GM12878 (cell line): ENCODE data around the gene UBE2D1. TPM values are rescaled to one million over a fixed set of nuclear protein-coding genes. Genes with fewer than 3 reads are reported as not detected.

ENCODE experiments used
- ATAC-seq: fragments of 200-7000 bp; cut with Tn5 transposase; 3 replicates; pipeline ENCODE4 v1.9.1; 2020; ENCODE audit warnings: mild to moderate bottlenecking, moderate library complexity
- BruUV-seq: library from RNA; stranded (reverse); fragments of 400-500 nt; replicated peaks from 2 replicates; lab custom pipeline; 2021; lab: Mats Ljungman, UMichigan
- CTCF ChIA-PET: fragments of 300-600 bp; sonication (Branson Sonifier 250); formaldehyde crosslinking; extraction: SDS; loops from one replicate; lab custom pipeline; 2021; ENCODE audit warnings: inconsistent platforms; lab: Yijun Ruan, JAX
- POLR2A ChIA-PET: fragments of 350-600 bp; formaldehyde crosslinking; extraction: SDS; loops from one replicate; lab custom pipeline; 2021; ENCODE audit warnings: inconsistent platforms; lab: Charles Lee
- RAD21 ChIA-PET: fragments of 300-600 bp; sonication (Branson Sonifier 250); formaldehyde crosslinking; loops from one replicate; lab custom pipeline; 2023; ENCODE audit warnings: antibody characterized with exemption; ENCODE audit not compliant: unreplicated experiment; lab: Charles Lee
- SMC1A ChIA-PET: fragments of 300-600 bp; sonication (Branson Sonifier 250); formaldehyde crosslinking; loops from one replicate; lab custom pipeline; 2023; ENCODE audit not compliant: unreplicated experiment, uncharacterized antibody; lab: Charles Lee
- DNase-seq: peaks from one replicate; pipeline ENCODE4 v3.0.0-alpha.2; 2011; ENCODE audit warnings: low read depth, low spot score
- FAIRE-seq: peaks from 3 replicates; lab custom pipeline; 2011; peaks lifted over from hg19 to GRCh38; lab: Jason Lieb, UNC
- H2AFZ ChIP-seq: 2 replicates; pipeline ENCODE4 v1.6.0; 2011; ENCODE audit warnings: low read depth, low read length, control low read depth; ENCODE audit not compliant: control insufficient read depth
- H3K27ac ChIP-seq: 2 replicates; pipeline ENCODE4 v1.5.1; 2011; ENCODE audit warnings: control low read depth; ENCODE audit not compliant: control insufficient read depth, insufficient read depth
- H3K27me3 ChIP-seq, 2 experiments: replicated peaks in 1 of 2; 2 replicates each; pipeline versions ENCODE4 v1.6.0 to v1.6.1; 2011; ENCODE audit warnings: low read length in 1 of 2; ENCODE audit not compliant: control insufficient read depth in 2 of 2, insufficient read depth in 2 of 2
- H3K36me3 ChIP-seq, 2 experiments: 2 replicates each; pipeline ENCODE4 v1.5.1; 2011; ENCODE audit warnings: low read length in 1 of 2; ENCODE audit not compliant: control insufficient read depth in 2 of 2, insufficient read depth in 2 of 2
- H3K4me1 ChIP-seq: 2 replicates; pipeline ENCODE4 v1.6.1; 2011; ENCODE audit warnings: mild to moderate bottlenecking, low read length, moderate library complexity, mixed read lengths; ENCODE audit not compliant: control insufficient read depth, insufficient read depth
- H3K4me2 ChIP-seq: 2 replicates; pipeline ENCODE4 v1.6.0; 2011; ENCODE audit warnings: control low read depth; ENCODE audit not compliant: control insufficient read depth, insufficient read depth
- H3K4me3 ChIP-seq: fragments of 200-600 bp; sonication (generic); 2 replicates; pipeline ENCODE4 v1.5.1; 2016
- H3K79me2 ChIP-seq: 2 replicates; pipeline ENCODE4 v1.6.0; 2011; ENCODE audit warnings: low read length; ENCODE audit not compliant: control insufficient read depth, insufficient read depth
- H3K9ac ChIP-seq: 2 replicates; pipeline ENCODE4 v1.8.0; 2011; ENCODE audit warnings: low read length, control low read depth, mixed read lengths; ENCODE audit not compliant: control insufficient read depth, insufficient read depth
- H3K9me3 ChIP-seq: replicated peaks from 3 replicates; pipeline ENCODE4 v1.5.1; 2011; ENCODE audit warnings: mild to moderate bottlenecking, low read length; ENCODE audit not compliant: control insufficient read depth, insufficient read depth
- H4K20me1 ChIP-seq: 2 replicates; pipeline ENCODE4 v1.6.0; 2011; ENCODE audit not compliant: control insufficient read depth, insufficient read depth
- ATF3 ChIP-seq: IDR thresholded peaks from 2 replicates; pipeline ENCODE4 v1.6.1; 2011; ENCODE audit warnings: low read depth, mild to moderate bottlenecking, low read length, moderate library complexity, borderline replicate concordance; ENCODE audit errors: extremely low read depth
- ATF7 ChIP-seq: fragments of 450-650 bp; IDR thresholded peaks from 2 replicates; pipeline ENCODE4 v1.6.1; 2016; ENCODE audit warnings: low read depth, mild to moderate bottlenecking
- CBX3 ChIP-seq: fragments of 200-600 bp; sonication (generic); IDR thresholded peaks from 2 replicates; pipeline ENCODE4 v1.6.1; 2016; ENCODE audit warnings: low read depth, borderline replicate concordance
- E2F8 ChIP-seq: fragments of 450-650 bp; IDR thresholded peaks from 2 replicates; pipeline ENCODE4 v1.6.1; 2018; ENCODE audit warnings: mild to moderate bottlenecking, low read depth, moderate library complexity; ENCODE audit not compliant: partially characterized antibody
- HCFC1 ChIP-seq: fragments of 150-350 bp; IDR thresholded peaks from 2 replicates; pipeline ENCODE4 v1.6.1; 2014; ENCODE audit warnings: low read length
- IKZF1 ChIP-seq: fragments of 450-650 bp; conservative IDR thresholded peaks from 2 replicates; pipeline ENCODE4 v1.6.1; 2017; ENCODE audit warnings: antibody characterized with exemption, mild to moderate bottlenecking
- IKZF2 ChIP-seq, 2 experiments: fragments of 450-650 bp; IDR thresholded peaks; 2 replicates each; pipeline ENCODE4 v1.6.1; 2017; ENCODE audit warnings: mild to moderate bottlenecking in 2 of 2, moderate library complexity in 2 of 2
- KAT2A ChIP-seq: conservative IDR thresholded peaks from 2 replicates; pipeline ENCODE4 v1.6.1; 2011; ENCODE audit warnings: low read depth, low read length; ENCODE audit not compliant: control insufficient read depth
- POLR2AphosphoS5 ChIP-seq: IDR thresholded peaks from 2 replicates; pipeline ENCODE4 v1.6.1; 2011; ENCODE audit warnings: mild to moderate bottlenecking, low read length, inconsistent platforms
- RFX5 ChIP-seq: IDR thresholded peaks from 2 replicates; pipeline ENCODE4 v1.6.1; 2011; ENCODE audit warnings: low read depth, low read length, improper control_type of control experiment
- RUNX3 ChIP-seq: IDR thresholded peaks from 2 replicates; pipeline ENCODE4 v1.6.1; 2012; ENCODE audit warnings: low read length, inconsistent platforms
- WRNIP1 ChIP-seq: IDR thresholded peaks from 2 replicates; pipeline ENCODE4 v1.6.1; 2011; ENCODE audit warnings: low read depth, low read length, improper control_type of control experiment, borderline replicate concordance
- ZNF207 ChIP-seq: fragments of 450-650 bp; IDR thresholded peaks from 2 replicates; pipeline ENCODE4 v1.6.1; 2014; ENCODE audit warnings: antibody characterized with exemption, mild to moderate bottlenecking, borderline replicate concordance
- WGBS: methylation state at CpG from one replicate; pipeline ENCODE4 v1.1.6; 2016; ENCODE audit warnings: low lambda C conversion rate; ENCODE audit not compliant: insufficient replicate concordance, insufficient coverage; ENCODE audit errors: missing lambda C conversion rate; 5-methylcytosine and 5-hydroxymethylcytosine counted together
- in situ Hi-C: fragments of 300-500 bp; cut with MboI; formaldehyde crosslinking; loops from 9 replicates; pipeline ENCODE4 v1.14.3; 2018; ENCODE audit warnings: mixed read lengths
- intact Hi-C: fragments of 100-400 bp; cut with micrococcal nuclease; formaldehyde crosslinking; loops from one replicate; pipeline ENCODE4 v1.14.2; 2022; ENCODE audit not compliant: unreplicated experiment
- polyA plus RNA-seq, 11 experiments: library from polyadenylated mRNA; depleted of rRNA in 4 of 11; unstranded in 6 of 11; stranded (reverse) in 5 of 11; fragments of >200 nt; fragmentation: Nextera tagmentation in 4 of 11; fragmentation: Illumina TruSeq in 1 of 11; extraction: Ambion mirVana in 4 of 11; extraction: Trizol in 1 of 11; gene quantifications; 1 replicate in 1 of 11; 2 replicates in 10 of 11; pipeline versions ENCODE4 v1.2.1 to v1.2.3, GENCODE V29; 2011 to 2016; ENCODE audit warnings: inconsistent platforms in 2 of 11, missing spikeins in 2 of 11, low read depth in 1 of 11
- total RNA-seq, 4 experiments: library from RNA; depleted of rRNA in 3 of 4; stranded (reverse); fragments of >200 nt in 3 of 4; fragmentation: Illumina TruSeq in 1 of 4; extraction: Trizol in 1 of 4; gene quantifications; 2 replicates each; pipeline versions ENCODE4 v1.2.1 to v1.2.3, GENCODE V29; 2013 to 2021

UBE2D1 gene
- total and polyA plus RNA-seq, 10 of the 15 experiments (the other 5 are each of a cell fraction or from before 2014, with no cell fraction given) = 6.1 to 32.0 (median 15.5) TPM

- Histone ChIP-seq H4K20me1 (no peaks in the 10 kb centered on the region), H3K79me2 (no peaks in the 10 kb centered on the region), H3K27me3 (no peaks in the 10 kb centered on the region), H3K9ac (no peak overlapping the region), H3K9me3 (no peaks in the 10 kb centered on the region), H3K27ac (no peak overlapping the region), H3K4me1 (peaks cover 4% of the 10 kb centered on the region; the same call in 1 of the 2 replicates), H3K4me3 (no peak overlapping the region), H2AFZ (no peak overlapping the region), H3K4me2 (peak overlapping the region; percentile 34; the same call in 1 of the 2 replicates), H3K36me3 (no peaks in the 10 kb centered on the region)
- ChIA-PET RAD21 (interaction anchor here (1.1 to 1.4 kb wide), 2 partner anchors 19 kb away, joined by 3 to 4 read pairs; no protein-coding TSS in a partner anchor), CTCF (interaction anchor here (1.0 to 1.7 kb wide), 4 partner anchors 11 to 62 kb away, joined by 3 to 7 read pairs (median 4); no protein-coding TSS in a partner anchor), POLR2A (interaction anchor here (1.3 to 1.7 kb wide), 2 partner anchors 19 to 54 kb away, joined by 4 to 6 read pairs; partner anchors contain the start of gene CISD1), SMC1A (interaction anchor here (1.1 to 1.3 kb wide), 2 partner anchors 20 to 23 kb away, joined by 3 to 5 read pairs; no protein-coding TSS in a partner anchor)
- FAIRE-seq = no peak
- ATAC-seq = peak; percentile 36
- BruUV-seq = no TSS peak
- intact Hi-C loops (no loop called here), in situ Hi-C loops (no loop called here)
- WGBS = 0% methylated on average over 1 of the region's 1 CpG
- TF ChIP-seq CBX3 (no peak), IKZF2 (IDR thresholded peaks at IDR 0.05) (0 out of 4 replicates have a peak, but pooled peaks of 1 of the 2 experiments have one; percentile 31), IKZF1 (peak; percentile 52)
- no peak for DNase-seq
These were observed 12.0 kb upstream of the UBE2D1 start for GRCh38 chr10:58322835-58323209.

DNA sequence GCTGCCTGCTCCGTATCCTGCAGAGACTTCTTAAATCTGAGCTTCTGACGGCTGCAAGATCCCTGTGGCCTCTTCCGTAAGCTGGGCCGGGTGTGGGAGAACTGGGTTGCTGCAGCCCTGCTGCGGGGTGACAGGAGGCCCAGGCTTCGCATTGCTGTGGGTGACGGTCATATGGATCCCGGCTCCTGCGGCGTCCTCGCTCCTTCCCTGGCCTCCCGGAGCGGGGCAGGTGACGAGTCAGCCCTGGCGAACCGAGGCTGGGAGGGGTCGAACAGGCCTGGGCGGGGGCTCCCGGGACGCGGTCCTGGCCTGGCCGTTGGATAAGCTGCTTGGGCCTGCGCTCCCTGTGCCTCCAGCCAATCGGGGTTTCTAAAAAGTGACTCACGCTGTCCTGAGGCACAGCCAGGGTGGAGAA lies 7.8 kb upstream of the UBE2D1 start:
- H3K27me3 ChIP-seq = peaks cover 0 to 3% of the 10 kb centered on the region in 2 experiments; a peak in 1 of 4 replicates
- H4K20me1 ChIP-seq = no peaks in the 10 kb centered on the region
- no peak overlapping the region for H3K4me2 ChIP-seq
- ChIA-PET CTCF (interaction anchor here (1.6 kb wide), 1 partner anchor 27 kb away, joined by 4 read pairs; no protein-coding TSS in a partner anchor), SMC1A (no interaction called here), RAD21 (interaction anchor here (1.0 kb wide), 1 partner anchor 36 kb away, joined by 3 read pairs; no protein-coding TSS in a partner anchor), POLR2A (no interaction called here)
- peaks cover 4% of the 10 kb centered on the region; the same call in 1 of the 2 replicates for H3K4me1 ChIP-seq
- H2AFZ ChIP-seq = no peak overlapping the region
- H3K27ac ChIP-seq = no peak overlapping the region
- H3K9me3 ChIP-seq = no peaks in the 10 kb centered on the region
- no peak for FAIRE-seq
- no peak overlapping the region for H3K9ac ChIP-seq
- 79% methylated on average over 25 of the region's 25 CpGs for WGBS
- intact Hi-C loops (no loop called here), in situ Hi-C loops (no loop called here)
- no peak overlapping the region for H3K4me3 ChIP-seq
- no peak for ATAC-seq
- no peaks in the 10 kb centered on the region for H3K79me2 ChIP-seq
- DNase-seq = no peak
- H3K36me3 ChIP-seq = no peaks in the 10 kb centered on the region
- no TSS peak for BruUV-seq
- TF ChIP-seq ATF3 (no peak), RFX5 (no peak), ZNF207 (no peak), RUNX3 (no peak), E2F8 (no peak), ATF7 (no peak), POLR2AphosphoS5 (no peak), WRNIP1 (no peak), KAT2A (no peak), HCFC1 (no peak)
